Measurements from ENCODE around the gene CHERP. TPM values are rescaled to one million over a fixed set of nuclear protein-coding genes. Genes with fewer than 3 reads are reported as not detected.

CHERP gene
- total RNA-seq, 1 experiment from 2014 or later, result 52.9 TPM

DNA sequence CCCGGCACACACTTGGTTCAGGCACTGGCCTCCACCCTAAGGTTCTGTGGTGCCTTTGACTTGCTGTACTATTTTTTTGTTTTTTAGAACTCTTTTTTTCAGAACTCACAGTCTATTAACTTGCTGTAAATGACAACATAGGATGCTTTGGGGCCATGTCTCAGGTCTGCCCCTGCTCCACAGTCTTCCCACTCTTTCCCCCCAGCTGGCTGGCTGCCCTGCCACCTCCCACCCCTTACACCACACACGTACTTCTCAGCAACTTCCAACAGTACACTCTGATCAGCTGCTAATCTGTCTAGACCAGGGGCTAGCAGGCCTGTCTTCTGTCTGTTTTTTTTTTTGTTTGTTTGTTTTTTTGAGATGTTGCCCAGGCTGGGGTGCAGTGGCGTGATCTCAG, 38.0 kb downstream of the CHERP start:
- intact Hi-C loops (cut with micrococcal nuclease; ENCODE audit: unreplicated experiment), result no loop called here
- no peak overlapping the region for H3K4me3 ChIP-seq
- no peaks in the 10 kb centered on the region for H4K20me1 ChIP-seq (ENCODE audit: insufficient read depth)
- DNase-seq, result no peak
- no peaks in the 10 kb centered on the region for H3K36me3 ChIP-seq (ENCODE audit: low read depth)
- H3K4me2 ChIP-seq, result no peak overlapping the region
- no peaks in the 10 kb centered on the region for H3K9me3 ChIP-seq (ENCODE audit: insufficient read depth, low read depth)
- POLR2A ChIA-PET (ENCODE audit: unreplicated experiment), result no interaction called here
- H3K9me2 ChIP-seq (ENCODE audit: insufficient read depth), result no peaks in the 10 kb centered on the region
- peaks cover 10% of the 10 kb centered on the region for H3F3A ChIP-seq (ENCODE audit: insufficient read depth, low read depth)
- TF ChIP-seq EZH2 (IDR thresholded peaks at IDR 0.05; ENCODE audit: low read depth) (no peak), CTCF (conservative IDR thresholded peaks at IDR 0.05) (no peak)
- no peak overlapping the region for H3K27ac ChIP-seq
- CTCF ChIA-PET, result no interaction called here
- H3K27me3 ChIP-seq (ENCODE audit: insufficient read depth, low read depth), result no peaks in the 10 kb centered on the region
- H3K79me2 ChIP-seq (ENCODE audit: low read depth), result peaks cover 16% of the 10 kb centered on the region
- H2AFZ ChIP-seq, result no peak overlapping the region
- BruUV-seq (replicated peaks), result no TSS peak
- peaks cover 8% of the 10 kb centered on the region for H3K4me1 ChIP-seq (replicated peaks; ENCODE audit: insufficient read depth)

DNA sequence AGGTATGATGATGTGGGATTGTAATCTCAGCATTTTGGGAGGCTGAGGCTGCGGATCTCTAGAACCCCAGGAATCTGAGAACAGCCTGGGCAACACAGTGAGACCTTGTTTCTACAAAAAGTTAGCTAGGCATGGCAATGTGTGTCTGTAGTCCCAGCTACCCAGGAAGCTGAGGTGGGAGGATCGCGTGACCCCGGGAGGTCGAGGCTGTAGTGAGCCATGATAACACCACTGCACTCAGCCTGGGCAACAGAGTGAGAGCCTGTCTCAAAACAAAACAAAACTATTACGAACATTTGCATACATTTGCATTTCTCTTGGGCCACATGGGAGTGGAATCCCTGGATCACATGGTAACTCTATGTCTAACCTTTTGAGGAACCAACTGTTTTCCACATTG, 44.4 kb downstream of the CHERP start:
- intact Hi-C loops (cut with micrococcal nuclease; ENCODE audit: unreplicated experiment), result loop anchor here (5.0 kb wide), 1 partner anchor 36 kb away; no protein-coding TSS in a partner anchor
- H3K36me3 ChIP-seq (ENCODE audit: low read depth), result no peaks in the 10 kb centered on the region
- POLR2A ChIA-PET (ENCODE audit: unreplicated experiment), result no interaction called here

DNA sequence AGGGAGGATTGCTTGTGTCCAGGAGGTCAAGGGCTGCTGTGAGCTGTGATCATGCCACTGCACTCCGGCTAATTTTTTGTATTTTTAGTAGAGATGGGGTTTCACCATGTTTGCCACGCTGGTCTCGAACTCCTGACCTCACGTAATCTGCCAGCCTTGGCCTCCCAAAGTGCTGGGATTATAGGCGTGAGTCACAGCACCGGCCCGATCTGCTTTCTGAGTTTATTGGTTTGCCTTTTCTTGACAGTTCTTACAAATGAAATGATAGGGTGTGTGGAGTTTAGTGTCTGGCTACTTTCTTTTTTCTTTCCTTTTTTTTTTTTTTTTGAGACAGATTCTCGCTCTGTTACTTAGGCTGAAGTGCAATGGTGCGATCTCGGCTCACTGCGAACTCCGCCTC, 45.2 kb downstream of the CHERP start:
- no peak overlapping the region for H3K27ac ChIP-seq
- H3K4me2 ChIP-seq, result peak overlapping the region; percentile 70
- H3K4me3 ChIP-seq, result peak overlapping the region; percentile 70
- ChIA-PET CTCF (no interaction called here), POLR2A (ENCODE audit: unreplicated experiment) (interaction anchor here (0.7 to 0.8 kb wide), 2 partner anchors 68 to 119 kb away, joined by 3 read pairs; no protein-coding TSS in a partner anchor)
- peaks cover 38% of the 10 kb centered on the region for H3K79me2 ChIP-seq (ENCODE audit: low read depth)
- H3F3A ChIP-seq (ENCODE audit: insufficient read depth, low read depth), result peaks cover 57% of the 10 kb centered on the region
- H3K36me3 ChIP-seq (ENCODE audit: low read depth), result no peaks in the 10 kb centered on the region
- H3K9me2 ChIP-seq (ENCODE audit: insufficient read depth), result no peaks in the 10 kb centered on the region
- H3K4me1 ChIP-seq (replicated peaks; ENCODE audit: insufficient read depth), result peaks cover 55% of the 10 kb centered on the region
- no peaks in the 10 kb centered on the region for H3K9me3 ChIP-seq (ENCODE audit: insufficient read depth, low read depth)
- TF ChIP-seq EZH2 (IDR thresholded peaks at IDR 0.05; ENCODE audit: low read depth) (no peak), CTCF (conservative IDR thresholded peaks at IDR 0.05) (no peak)
- peak overlapping the region; percentile 93; the same call in 1 of the 2 replicates for H2AFZ ChIP-seq
- intact Hi-C loops (cut with micrococcal nuclease; ENCODE audit: unreplicated experiment), result loop anchor here (5.0 kb wide), 1 partner anchor 35 kb away; no protein-coding TSS in a partner anchor
- DNase-seq, result no peak
- H4K20me1 ChIP-seq (ENCODE audit: insufficient read depth), result no peaks in the 10 kb centered on the region
- H3K27me3 ChIP-seq (ENCODE audit: insufficient read depth, low read depth), result no peaks in the 10 kb centered on the region
- no TSS peak for BruUV-seq (replicated peaks)

More for the DNA sequence above, 44.4 kb downstream of the CHERP start:
- Histone ChIP-seq H3K4me1 (replicated peaks; ENCODE audit: insufficient read depth) (peaks cover 48% of the 10 kb centered on the region), H3K9me2 (ENCODE audit: insufficient read depth) (no peaks in the 10 kb centered on the region), H2AFZ (no peak overlapping the region), H4K20me1 (ENCODE audit: insufficient read depth) (no peaks in the 10 kb centered on the region), H3K27ac (no peak overlapping the region), H3K79me2 (ENCODE audit: low read depth) (peaks cover 38% of the 10 kb centered on the region), H3K4me3 (no peak overlapping the region; the same call in 1 of the 2 replicates), H3K4me2 (peak overlapping the region; percentile 70; the same call in 1 of the 2 replicates), H3F3A (ENCODE audit: insufficient read depth, low read depth) (peaks cover 49% of the 10 kb centered on the region), H3K9me3 (ENCODE audit: insufficient read depth, low read depth) (no peaks in the 10 kb centered on the region), H3K27me3 (ENCODE audit: insufficient read depth, low read depth) (no peaks in the 10 kb centered on the region)
- TF ChIP-seq CTCF (conservative IDR thresholded peaks at IDR 0.05) (no peak), EZH2 (IDR thresholded peaks at IDR 0.05; ENCODE audit: low read depth) (no peak)
- BruUV-seq (replicated peaks), result TSS peak; percentile 44
- CTCF ChIA-PET, result no interaction called here
- no peak for DNase-seq

Data from PC-9 (cell line).